ENCODE results near the gene SLAMF9. TPM values are rescaled to one million over a fixed set of nuclear protein-coding genes. Genes with fewer than 3 reads are reported as not detected.

Gene SLAMF9
- total RNA-seq, 1 experiment from 2014 or later = 0.36 TPM

GRCh38 chr1:159916242-159917051 lies 37.6 kb downstream of the SLAMF9 start:
- Histone ChIP-seq H3K4me3 (ENCODE audit: low read depth, low read length) (no peak overlapping the region), H3K27me3 (replicated peaks; ENCODE audit: control insufficient read depth, insufficient read depth, low read length) (no peaks in the 10 kb centered on the region), H3K4me1 (peaks cover 84% of the 10 kb centered on the region), H3K9me3 (no peaks in the 10 kb centered on the region), H3K36me3 (ENCODE audit: control insufficient read depth, insufficient read depth, low read length) (peaks cover 4% of the 10 kb centered on the region)
- ChIA-PET POLR2A (interaction anchor here (1.7 kb wide), 1 partner anchor 9 kb away, joined by 10 read pairs; the partner anchor contains the start of gene TAGLN2), CTCF (interaction anchor here (1.0 to 1.8 kb wide), 5 partner anchors 24 to 136 kb away, joined by 3 to 12 read pairs (median 4); partner anchors contain the start of gene DUSP23)
- TF ChIP-seq, protein P1, sequence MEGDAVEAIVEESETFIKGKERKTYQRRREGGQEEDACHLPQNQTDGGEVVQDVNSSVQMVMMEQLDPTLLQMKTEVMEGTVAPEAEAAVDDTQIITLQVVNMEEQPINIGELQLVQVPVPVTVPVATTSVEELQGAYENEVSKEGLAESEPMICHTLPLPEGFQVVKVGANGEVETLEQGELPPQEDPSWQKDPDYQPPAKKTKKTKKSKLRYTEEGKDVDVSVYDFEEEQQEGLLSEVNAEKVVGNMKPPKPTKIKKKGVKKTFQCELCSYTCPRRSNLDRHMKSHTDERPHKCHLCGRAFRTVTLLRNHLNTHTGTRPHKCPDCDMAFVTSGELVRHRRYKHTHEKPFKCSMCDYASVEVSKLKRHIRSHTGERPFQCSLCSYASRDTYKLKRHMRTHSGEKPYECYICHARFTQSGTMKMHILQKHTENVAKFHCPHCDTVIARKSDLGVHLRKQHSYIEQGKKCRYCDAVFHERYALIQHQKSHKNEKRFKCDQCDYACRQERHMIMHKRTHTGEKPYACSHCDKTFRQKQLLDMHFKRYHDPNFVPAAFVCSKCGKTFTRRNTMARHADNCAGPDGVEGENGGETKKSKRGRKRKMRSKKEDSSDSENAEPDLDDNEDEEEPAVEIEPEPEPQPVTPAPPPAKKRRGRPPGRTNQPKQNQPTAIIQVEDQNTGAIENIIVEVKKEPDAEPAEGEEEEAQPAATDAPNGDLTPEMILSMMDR (IDR thresholded peaks at IDR 0.05; ENCODE audit: insufficient read depth in 1 of 2, low read depth in 1 of 2, low read length in 1 of 2, severe bottlenecking in 1 of 2, unreplicated experiment in 1 of 2) = no peak
- TSS peak; percentile 36 for BruUV-seq (replicated peaks)
- DNase-seq = peak; percentile 90 to 94
- H3K27me3 Mint-ChIP-seq (ENCODE audit: insufficient read depth, unreplicated experiment) = no peaks in the 10 kb centered on the region
- H3K9me3 Mint-ChIP-seq (ENCODE audit: unreplicated experiment) = no peaks in the 10 kb centered on the region
- peaks cover 67% of the 10 kb centered on the region for H3K4me1 Mint-ChIP-seq (ENCODE audit: low read depth, unreplicated experiment)
- H3K27ac Mint-ChIP-seq (ENCODE audit: unreplicated experiment) = peak overlapping the region; percentile 88
- H3K36me3 Mint-ChIP-seq (ENCODE audit: insufficient read depth, unreplicated experiment) = peaks cover 76% of the 10 kb centered on the region
- intact Hi-C loops (cut with micrococcal nuclease; ENCODE audit: unreplicated experiment) = loop anchor here (1.0 kb wide), 3 partner anchors 9 to 29 kb away; partner anchors contain the start of genes IGSF9 and TAGLN2
- H3K4me3 Mint-ChIP-seq (ENCODE audit: unreplicated experiment) = peak overlapping the region; percentile 45

GRCh38 chr1:159915571-159916241 lies 38.3 kb downstream of the SLAMF9 start:
- Histone ChIP-seq H3K27me3 (replicated peaks; ENCODE audit: control insufficient read depth, insufficient read depth, low read length) (no peaks in the 10 kb centered on the region), H3K4me3 (ENCODE audit: low read depth, low read length) (no peak overlapping the region), H3K9me3 (no peaks in the 10 kb centered on the region), H3K4me1 (peaks cover 85% of the 10 kb centered on the region), H3K36me3 (ENCODE audit: control insufficient read depth, insufficient read depth, low read length) (peaks cover 4% of the 10 kb centered on the region)
- H3K27ac Mint-ChIP-seq (ENCODE audit: unreplicated experiment) = peak overlapping the region; percentile 88
- H3K27me3 Mint-ChIP-seq (ENCODE audit: insufficient read depth, unreplicated experiment) = no peaks in the 10 kb centered on the region
- POLR2A ChIA-PET = interaction anchor here (1.7 kb wide), 1 partner anchor 9 kb away, joined by 10 read pairs; the partner anchor contains the start of gene TAGLN2
- H3K4me1 Mint-ChIP-seq (ENCODE audit: low read depth, unreplicated experiment) = peaks cover 63% of the 10 kb centered on the region
- peaks cover 69% of the 10 kb centered on the region for H3K36me3 Mint-ChIP-seq (ENCODE audit: insufficient read depth, unreplicated experiment)
- H3K9me3 Mint-ChIP-seq (ENCODE audit: unreplicated experiment) = no peaks in the 10 kb centered on the region
- intact Hi-C loops (cut with micrococcal nuclease; ENCODE audit: unreplicated experiment) = loop anchor here (1.0 kb wide), 3 partner anchors 8 to 30 kb away; partner anchors contain the start of genes IGSF9 and TAGLN2
- H3K4me3 Mint-ChIP-seq (ENCODE audit: unreplicated experiment) = peak overlapping the region; percentile 45
- peak in 1 of 2 experiments; percentile 63 for DNase-seq
- TF ChIP-seq, protein P1 (IDR thresholded peaks at IDR 0.05; ENCODE audit: insufficient read depth in 1 of 2, low read depth in 1 of 2, low read length in 1 of 2, severe bottlenecking in 1 of 2, unreplicated experiment in 1 of 2) = no peak
- no TSS peak for BruUV-seq (replicated peaks)
- CTCF ChIA-PET = interaction anchor here (1.0 to 1.8 kb wide), 5 partner anchors 23 to 135 kb away, joined by 3 to 12 read pairs (median 4); partner anchors contain the start of gene DUSP23

Measured in Caco-2 (cell line).